Calu3 (cell line): ENCODE data around the gene SLC23A2. TPM values are rescaled to one million over a fixed set of nuclear protein-coding genes. Genes with fewer than 3 reads are reported as not detected.
"Not testable (repeated sequence)": the region's sequence is repeated elsewhere in the genome, so short reads cannot be mapped to it uniquely, and the experiment has no call there.

Experiments used
- BruUV-seq: library from RNA; stranded (reverse); fragments of 400-500 nt; replicated peaks from 2 replicates; lab custom pipeline; 2021; lab: Mats Ljungman, UMichigan
- CTCF ChIA-PET: fragments of 300-600 bp; sonication (Branson Sonifier 250); formaldehyde crosslinking; loops from one replicate; lab custom pipeline; 2022; ENCODE audit warnings: antibody characterized with exemption; lab: Charles Lee
- DNase-seq: peaks from one replicate; pipeline ENCODE4 v3.0.0; 2022
- H3K27ac Mint-ChIP-seq: one replicate; pipeline ENCODE4 v1.8.0; 2022; ENCODE audit warnings: mixed read lengths; ENCODE audit not compliant: unreplicated experiment
- H3K27me3 Mint-ChIP-seq: one replicate; pipeline ENCODE4 v1.8.0; 2022; ENCODE audit warnings: mixed read lengths; ENCODE audit not compliant: unreplicated experiment
- H3K36me3 Mint-ChIP-seq: one replicate; pipeline ENCODE4 v1.8.0; 2022; ENCODE audit warnings: mild to moderate bottlenecking, moderate library complexity, mixed read lengths; ENCODE audit not compliant: insufficient read depth, unreplicated experiment
- H3K4me1 Mint-ChIP-seq: one replicate; pipeline ENCODE4 v1.8.0; 2022; ENCODE audit warnings: mild to moderate bottlenecking, low read depth, mixed read lengths; ENCODE audit not compliant: unreplicated experiment
- H3K4me3 Mint-ChIP-seq: one replicate; pipeline ENCODE4 v1.8.0; 2022; ENCODE audit warnings: mild to moderate bottlenecking, low read depth, moderate library complexity, mixed read lengths; ENCODE audit not compliant: unreplicated experiment
- H3K9me3 Mint-ChIP-seq: one replicate; pipeline ENCODE4 v1.8.0; 2022; ENCODE audit warnings: low read depth, mixed read lengths; ENCODE audit not compliant: unreplicated experiment
- intact Hi-C: fragments of 100-400 bp; cut with micrococcal nuclease; formaldehyde crosslinking; loops from one replicate; pipeline ENCODE4 v1.10.0; 2022; ENCODE audit not compliant: unreplicated experiment
- total RNA-seq: library from RNA; stranded (reverse); gene quantifications from 2 replicates; pipeline ENCODE4 v1.2.3, GENCODE V29; 2022
- TF ChIP-seq, protein P1 (sequence below): fragments of 200-600 bp; IDR thresholded peaks from one replicate; pipeline ENCODE4 v1.8.0; 2022; ENCODE audit warnings: antibody characterized with exemption; ENCODE audit not compliant: unreplicated experiment

SLC23A2 gene
- total RNA-seq, 1 experiment from 2014 or later: 14.8 TPM

DNA sequence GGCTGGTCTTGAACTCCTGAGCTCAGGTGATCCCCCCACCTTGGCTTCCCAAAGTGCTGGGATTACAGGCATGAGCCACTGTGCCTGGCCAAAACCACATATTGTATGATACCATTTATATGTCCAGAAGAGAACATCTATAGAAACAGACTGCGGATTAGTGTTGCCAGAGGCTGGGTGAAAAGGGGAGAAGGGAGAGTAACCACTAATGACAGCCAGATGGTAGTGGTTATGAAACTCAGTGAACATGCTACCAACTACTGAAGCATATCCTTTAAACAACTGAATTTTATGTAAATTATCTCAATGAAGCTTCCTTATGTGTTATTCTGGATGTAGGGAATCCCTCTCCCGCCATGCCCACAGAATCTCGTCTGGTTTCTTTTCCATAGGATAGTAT lies 15.7 kb downstream of the SLC23A2 start:
- TF ChIP-seq, protein P1, sequence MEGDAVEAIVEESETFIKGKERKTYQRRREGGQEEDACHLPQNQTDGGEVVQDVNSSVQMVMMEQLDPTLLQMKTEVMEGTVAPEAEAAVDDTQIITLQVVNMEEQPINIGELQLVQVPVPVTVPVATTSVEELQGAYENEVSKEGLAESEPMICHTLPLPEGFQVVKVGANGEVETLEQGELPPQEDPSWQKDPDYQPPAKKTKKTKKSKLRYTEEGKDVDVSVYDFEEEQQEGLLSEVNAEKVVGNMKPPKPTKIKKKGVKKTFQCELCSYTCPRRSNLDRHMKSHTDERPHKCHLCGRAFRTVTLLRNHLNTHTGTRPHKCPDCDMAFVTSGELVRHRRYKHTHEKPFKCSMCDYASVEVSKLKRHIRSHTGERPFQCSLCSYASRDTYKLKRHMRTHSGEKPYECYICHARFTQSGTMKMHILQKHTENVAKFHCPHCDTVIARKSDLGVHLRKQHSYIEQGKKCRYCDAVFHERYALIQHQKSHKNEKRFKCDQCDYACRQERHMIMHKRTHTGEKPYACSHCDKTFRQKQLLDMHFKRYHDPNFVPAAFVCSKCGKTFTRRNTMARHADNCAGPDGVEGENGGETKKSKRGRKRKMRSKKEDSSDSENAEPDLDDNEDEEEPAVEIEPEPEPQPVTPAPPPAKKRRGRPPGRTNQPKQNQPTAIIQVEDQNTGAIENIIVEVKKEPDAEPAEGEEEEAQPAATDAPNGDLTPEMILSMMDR: no peak
- Mint-ChIP-seq H3K27me3 (no peaks in the 10 kb centered on the region), H3K9me3 (no peaks in the 10 kb centered on the region), H3K4me3 (no peak overlapping the region), H3K4me1 (no peaks in the 10 kb centered on the region), H3K27ac (no peak overlapping the region), H3K36me3 (no peaks in the 10 kb centered on the region)
- intact Hi-C loops: no loop called here
- BruUV-seq: no TSS peak
- no peak for DNase-seq
- CTCF ChIA-PET: no interaction called here

DNA sequence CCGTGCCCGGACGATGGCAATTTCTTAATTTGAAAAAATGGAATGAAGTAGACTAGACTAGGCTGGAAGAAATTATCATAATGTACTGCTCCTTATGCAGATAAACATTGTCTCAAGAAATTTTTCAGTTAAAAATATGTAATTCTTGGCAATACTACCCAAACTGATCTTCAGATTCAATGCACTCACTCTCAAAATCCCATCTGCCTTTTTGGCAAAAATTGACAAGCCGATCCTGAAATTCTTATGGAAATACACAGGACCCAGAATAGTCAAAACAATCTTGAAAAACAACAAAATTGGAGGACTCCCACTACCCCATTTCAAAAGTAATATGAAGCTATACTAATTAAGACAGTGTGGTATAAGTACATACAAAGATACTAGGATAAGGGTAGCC lies 19.0 kb downstream of the SLC23A2 start:
- Mint-ChIP-seq H3K4me3 (no peak overlapping the region), H3K9me3 (no peaks in the 10 kb centered on the region), H3K4me1 (no peaks in the 10 kb centered on the region), H3K27ac (no peak overlapping the region), H3K27me3 (no peaks in the 10 kb centered on the region), H3K36me3 (no peaks in the 10 kb centered on the region)
- no TSS peak for BruUV-seq
- CTCF ChIA-PET: no interaction called here
- DNase-seq: no peak
- TF ChIP-seq, protein P1: no peak
- intact Hi-C loops: no loop called here

GRCh38 chr20:4979841-4980410 lies 21.4 kb downstream of the SLC23A2 start:
- Mint-ChIP-seq H3K4me1 (no peaks in the 10 kb centered on the region), H3K9me3 (no peaks in the 10 kb centered on the region), H3K36me3 (no peaks in the 10 kb centered on the region), H3K27ac (no peak overlapping the region), H3K4me3 (no peak overlapping the region), H3K27me3 (no peaks in the 10 kb centered on the region)
- intact Hi-C loops: no loop called here
- TF ChIP-seq, protein P1: no peak
- no TSS peak for BruUV-seq
- DNase-seq: no peak
- CTCF ChIA-PET: no interaction called here

- CTCF ChIA-PET: interaction anchor here (0.9 kb wide), 1 partner anchor 109 kb away, joined by 12 read pairs; no protein-coding TSS in a partner anchor
- no peak for DNase-seq
- Mint-ChIP-seq H3K27me3 (no peaks in the 10 kb centered on the region), H3K27ac (no peak overlapping the region), H3K9me3 (no peaks in the 10 kb centered on the region), H3K36me3 (no peaks in the 10 kb centered on the region), H3K4me3 (no peak overlapping the region), H3K4me1 (peaks cover 5% of the 10 kb centered on the region)
- TF ChIP-seq, protein P1: no peak
- BruUV-seq: no TSS peak
- intact Hi-C loops: no loop called here
These were observed 23.0 kb downstream of the SLC23A2 start for GRCh38 chr20:4978050-4978918.

DNA sequence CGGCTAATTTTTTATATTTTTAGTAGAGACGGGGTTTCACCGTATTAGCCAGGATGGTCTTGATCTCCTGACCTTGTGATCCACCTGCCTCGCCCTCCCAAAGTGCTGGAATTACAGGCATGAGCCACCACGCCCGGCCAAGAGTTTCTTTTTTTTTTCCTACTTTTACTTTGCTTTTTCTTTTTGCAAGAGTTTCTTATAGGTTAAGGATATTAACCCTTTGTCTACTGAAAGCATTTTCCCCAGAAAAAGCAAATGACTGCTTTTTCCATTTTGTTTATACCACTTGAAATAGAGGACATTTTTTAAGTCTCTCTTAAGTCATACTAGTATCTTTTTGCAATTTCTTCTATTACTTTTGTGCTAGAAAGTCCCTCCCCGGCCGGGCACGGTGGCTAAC lies 25.3 kb downstream of the SLC23A2 start:
- CTCF ChIA-PET, BruUV-seq, H3K36me3 Mint-ChIP-seq, H3K27me3 Mint-ChIP-seq, H3K9me3 Mint-ChIP-seq, H3K27ac Mint-ChIP-seq, H3K4me3 Mint-ChIP-seq, DNase-seq, intact Hi-C loops: not testable (repeated sequence)
- H3K4me1 Mint-ChIP-seq: peaks cover 11% of the 10 kb centered on the region
